H1 (cell line): ENCODE measurements around the gene ZBTB40. TPM values are rescaled to one million over a fixed set of nuclear protein-coding genes. Genes with fewer than 3 reads are reported as not detected.

ENCODE experiments used
- KDM4A ChIP-seq: IDR thresholded peaks from one replicate; pipeline ENCODE4 v1.7.1; 2012; ENCODE audit warnings: low read depth, mild to moderate bottlenecking, moderate library complexity, low read length, inconsistent platforms; ENCODE audit not compliant: severe bottlenecking
- MAX ChIP-seq: IDR thresholded peaks from 2 replicates; pipeline ENCODE4 v1.6.1; 2012; ENCODE audit warnings: inconsistent platforms
- RFX5 ChIP-seq: IDR thresholded peaks from 2 replicates; pipeline ENCODE4 v1.6.1; 2011; ENCODE audit warnings: low read depth, low read length, improper control_type of control experiment, borderline replicate concordance
- SAP30 ChIP-seq: fragments of 300-600 bp; sonication (generic); IDR thresholded peaks from 2 replicates; pipeline ENCODE4 v1.7.1; 2012; ENCODE audit warnings: low read length, moderate library complexity, mild to moderate bottlenecking, inconsistent platforms; ENCODE audit not compliant: insufficient read depth, insufficient replicate concordance
- SP1 ChIP-seq: IDR thresholded peaks from 2 replicates; pipeline ENCODE4 v1.6.1; 2011; ENCODE audit warnings: low read depth, low read length
- SRF ChIP-seq: IDR thresholded peaks from 2 replicates; pipeline ENCODE4 v1.6.1; 2011; ENCODE audit warnings: mild to moderate bottlenecking, low read depth, low read length, moderate library complexity
- polyA plus RNA-seq, 7 experiments: library from polyadenylated mRNA; depleted of rRNA in 3 of 7; stranded (reverse) in 5 of 7; unstranded in 2 of 7; fragments of >200 nt in 5 of 7; fragments of 200-250 nt in 2 of 7; gene quantifications; 1 replicate in 5 of 7; 2 replicates in 1 of 7; 4 replicates in 1 of 7; pipeline versions ENCODE4 v1.2.1 to v1.2.3, GENCODE V29; 2011 to 2013; ENCODE audit warnings: missing spikeins in 2 of 7, mixed read lengths in 2 of 7
- total RNA-seq: library from RNA; stranded (reverse); fragmentation: NEBNext Ultra II Directional; extraction: Animal tissue kit (Norgen Biotek cat#: 25700); gene quantifications from 2 replicates; pipeline ENCODE4 v1.2.1, GENCODE V29; 2021

The ZBTB40 gene
- total and polyA plus RNA-seq, 2 of the 8 experiments (the other 6 are each of a cell fraction or from before 2014, with no cell fraction given) = 3.1 to 19.3 TPM

GRCh38 chr1:22516906-22517571 is 65.4 kb downstream of the ZBTB40 start (continued):
- TF ChIP-seq KDM4A = no peak
- TF ChIP-seq SP1 = no peak
- TF ChIP-seq RFX5 = no peak
- no peak for TF ChIP-seq MAX
- no peak for TF ChIP-seq SRF
- no peak for TF ChIP-seq SAP30
